Aorta (tissue), 5 donors: ENCODE data around the gene SLC31A1. TPM values are rescaled to one million over a fixed set of nuclear protein-coding genes. Genes with fewer than 3 reads are reported as not detected.

ENCODE experiments used
- ATAC-seq: fragments of 200-7000 bp; cut with Tn5 transposase; one replicate; pipeline ENCODE4 v1.9.1; 2022; ENCODE audit warnings: moderate library complexity; ENCODE audit not compliant: low FRiP score
- DNase-seq, 2 donors: peaks; one replicate each; pipeline ENCODE4 v3.0.0-alpha.2; 2020
- H3K27ac ChIP-seq, 2 donors: one replicate each; pipeline ENCODE4 v1.5.1; 2013; ENCODE audit warnings: low read length in 2 of 2, mild to moderate bottlenecking in 2 of 2, moderate library complexity in 2 of 2, control low read depth in 1 of 2, inconsistent platforms in 1 of 2, low read depth in 1 of 2
- H3K27me3 ChIP-seq, 2 donors: one replicate each; pipeline ENCODE4 v1.6.1; 2013; ENCODE audit warnings: control low read depth in 1 of 2, low read length in 1 of 2, mild to moderate bottlenecking in 1 of 2, moderate library complexity in 1 of 2; ENCODE audit not compliant: insufficient read depth in 2 of 2, control insufficient read depth in 1 of 2
- H3K36me3 ChIP-seq, 2 donors: one replicate each; pipeline ENCODE4 v1.6.1; 2013; ENCODE audit warnings: control low read depth in 1 of 2, low read length in 1 of 2, mild to moderate bottlenecking in 1 of 2; ENCODE audit not compliant: insufficient read depth in 2 of 2, control insufficient read depth in 1 of 2
- H3K4me1 ChIP-seq, 2 donors: one replicate each; pipeline ENCODE4 v1.6.1; 2013; ENCODE audit warnings: low read length in 2 of 2, control low read depth in 1 of 2, mild to moderate bottlenecking in 1 of 2, moderate library complexity in 1 of 2; ENCODE audit not compliant: insufficient read depth in 2 of 2, control insufficient read depth in 1 of 2
- H3K4me3 ChIP-seq, 2 donors: one replicate each; pipeline ENCODE4 v1.5.1; 2013; ENCODE audit warnings: low read length in 2 of 2, control low read depth in 1 of 2, mild to moderate bottlenecking in 1 of 2
- H3K9me3 ChIP-seq: one replicate; pipeline ENCODE4 v1.6.1; 2013; ENCODE audit warnings: mild to moderate bottlenecking, low read length; ENCODE audit not compliant: control insufficient read depth
- WGBS, 2 donors: extraction: QIAGEN DNeasy Blood & Tissue Kit; methylation state at CpG; one replicate each; pipeline ENCODE4 v1.1.7; 2013; 5-methylcytosine and 5-hydroxymethylcytosine counted together
- intact Hi-C, 2 donors: fragments of 100-400 bp; cut with DNase I; formaldehyde crosslinking; loops; one replicate each; pipeline versions ENCODE4 v1.14.2 to v1.15.0; 2022
- polyA plus RNA-seq, 2 donors: library from polyadenylated mRNA; stranded (reverse); fragments of 200-250 nt; gene quantifications; one replicate each; pipeline ENCODE4 v1.2.3, GENCODE V29; 2013
- total RNA-seq, 2 donors: library from RNA; stranded (reverse); fragmentation: NEBNext Ultra II Directional; extraction: Animal tissue kit (Norgen Biotek cat#: 25700); gene quantifications; one replicate each; pipeline ENCODE4 v1.2.1, GENCODE V29; 2021
- donor health status: healthy with polysubstance abuse.
- donor health status: Bipolar disorder and iron deficiency.
- donor health status: DM: no; HTN: no; CAD: no.
- donor health status: DM: no; HTN: no; CAD: no.
- donor health status: DM: yes; HTN: yes; CAD: no.

The SLC31A1 gene
- total and polyA plus RNA-seq, 4 donors = 6.0 to 17.1 (median 13.0) TPM

DNA sequence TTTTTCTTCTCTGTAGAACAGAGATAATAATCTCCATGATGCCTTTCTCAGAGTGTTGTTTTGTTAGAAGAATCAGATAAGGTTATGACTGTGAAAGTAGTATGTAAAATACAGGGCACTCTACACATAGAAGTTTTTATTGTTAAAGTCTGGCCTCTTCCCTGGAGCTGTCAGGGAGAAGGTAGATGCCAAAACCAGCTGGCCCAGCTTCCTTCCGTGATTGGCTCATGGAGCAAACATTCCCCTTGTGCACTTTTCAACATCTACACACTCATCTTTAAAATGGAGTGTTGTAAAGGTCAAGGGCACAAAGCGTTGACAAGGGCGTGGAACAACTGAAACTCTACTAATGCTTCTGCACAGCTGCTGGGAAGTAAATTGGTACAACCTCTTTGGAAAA is 89.2 kb downstream of the SLC31A1 start:
- Histone ChIP-seq H3K4me1 (no peaks in the 10 kb centered on the region), H3K27me3 (no peaks in the 10 kb centered on the region), H3K27ac (no peak overlapping the region), H3K4me3 (no peak overlapping the region), H3K9me3 (no peaks in the 10 kb centered on the region), H3K36me3 (no peaks in the 10 kb centered on the region)
- ATAC-seq = no peak
- WGBS, 2 donors = 53% methylated on average over 3 of the region's 3 CpGs
- intact Hi-C loops = loop anchor here in 1 of 2 donors (10.0 kb wide), 1 partner anchor 64 kb away; the partner anchor contains the start of gene HDHD3
- no peak for DNase-seq

DNA sequence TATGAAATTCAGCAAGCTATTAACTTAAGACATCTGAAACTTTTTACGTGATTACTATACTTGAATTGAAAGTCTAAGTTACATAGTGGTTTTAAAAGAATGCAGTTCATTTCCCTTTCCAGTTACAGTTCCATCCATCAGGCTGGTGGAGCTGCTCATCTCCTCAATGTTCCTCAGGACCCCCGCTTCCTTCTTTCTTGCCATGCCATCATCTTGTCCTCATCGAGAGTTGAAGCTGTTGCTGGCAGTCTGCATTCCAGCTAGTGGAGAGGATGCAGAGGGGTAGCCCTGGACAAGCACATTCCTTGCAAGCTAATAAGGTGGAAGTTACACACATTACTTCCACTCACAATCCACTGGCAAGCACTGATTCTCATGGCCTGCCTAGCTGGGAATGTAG is 90.6 kb downstream of the SLC31A1 start:
- intact Hi-C loops = loop anchor here in 1 of 2 donors (10.0 kb wide), 1 partner anchor 63 kb away; the partner anchor contains the start of gene HDHD3
- Histone ChIP-seq H3K36me3 (no peaks in the 10 kb centered on the region), H3K4me1 (peaks cover 0 to 2% of the 10 kb centered on the region in 2 donors), H3K27ac (no peak overlapping the region), H3K27me3 (no peaks in the 10 kb centered on the region), H3K4me3 (no peak overlapping the region), H3K9me3 (no peaks in the 10 kb centered on the region)
- WGBS, 2 donors = 66 to 68% methylated on average over 3 of the region's 3 CpGs
- DNase-seq (no peak), ATAC-seq (no peak)

DNA sequence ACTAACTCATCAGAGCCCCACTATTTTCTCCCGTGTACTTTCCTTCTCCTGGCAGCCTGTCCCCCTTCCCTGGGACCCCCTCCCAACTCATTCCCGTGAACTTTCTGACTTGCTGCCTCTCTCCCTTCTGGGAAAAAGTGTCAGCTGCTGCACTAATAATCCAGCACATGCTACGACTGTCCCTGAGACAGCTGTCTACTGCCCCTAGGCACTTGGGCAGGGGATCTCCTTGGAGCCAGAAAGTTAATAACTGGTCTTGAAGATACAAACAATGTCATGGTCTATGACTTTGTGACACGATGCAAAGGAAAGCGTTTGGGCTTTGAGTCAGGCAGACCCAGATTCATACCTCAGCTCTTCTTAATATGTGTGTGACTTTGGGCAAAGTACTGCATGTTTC is 91.9 kb downstream of the SLC31A1 start:
- DNase-seq (no peak), ATAC-seq (no peak)
- intact Hi-C loops = loop anchor here in 1 of 2 donors (10.0 kb wide), 1 partner anchor 62 kb away; the partner anchor contains the start of gene HDHD3
- Histone ChIP-seq H3K27me3 (no peaks in the 10 kb centered on the region), H3K4me1 (peaks cover 0 to 2% of the 10 kb centered on the region in 2 donors), H3K27ac (no peak overlapping the region), H3K9me3 (no peaks in the 10 kb centered on the region), H3K36me3 (no peaks in the 10 kb centered on the region), H3K4me3 (no peak overlapping the region)
- WGBS, 2 donors = 63 to 77% methylated on average over 5 of the region's 5 CpGs

Other genes starting within 250 kb of the SLC31A1 start
- gene ZNF883, start 209.4 kb upstream of the SLC31A1 start, total RNA-seq = 1 to 10 TPM; 1.5 to 2.1 TPM
- 1 to 10 TPM; 1.0 to 1.9 TPM for gene ZNF883, start 209.4 kb upstream of the SLC31A1 start, polyA plus RNA-seq
- 1 to 10 TPM; 4.5 to 6.8 TPM for gene ZFP37, start 164.8 kb upstream of the SLC31A1 start, total RNA-seq
- gene ZFP37, start 164.8 kb upstream of the SLC31A1 start, polyA plus RNA-seq = 1 to 10 TPM in 1 of 2 donors, under 1 TPM in 1; 0.75 to 2.0 TPM
- 10 to 100 TPM; 13.2 to 14.0 TPM for gene SLC31A2, start 70.5 kb upstream of the SLC31A1 start, total RNA-seq
- 10 to 100 TPM in 1 of 2 donors, 1 to 10 TPM in 1; 3.1 to 11.0 TPM for gene SLC31A2, start 70.5 kb upstream of the SLC31A1 start, polyA plus RNA-seq
- gene FKBP15, start 267 bp upstream of the SLC31A1 start, total RNA-seq = 10 to 100 TPM; 26.4 to 48.3 TPM
- 10 to 100 TPM in 1 of 2 donors, 1 to 10 TPM in 1; 8.4 to 13.9 TPM for gene FKBP15, start 267 bp upstream of the SLC31A1 start, polyA plus RNA-seq
- 10 to 100 TPM; 23.1 to 23.8 TPM for gene CDC26, start 54.0 kb downstream of the SLC31A1 start, total RNA-seq
- gene CDC26, start 54.0 kb downstream of the SLC31A1 start, polyA plus RNA-seq = 100 to 1,000 TPM in 1 of 2 donors, 10 to 100 TPM in 1; 42.1 to 134 TPM
- gene PRPF4, start 54.1 kb downstream of the SLC31A1 start, total RNA-seq = 10 to 100 TPM; 12.8 to 12.9 TPM
- gene PRPF4, start 54.1 kb downstream of the SLC31A1 start, polyA plus RNA-seq = 10 to 100 TPM in 1 of 2 donors, 1 to 10 TPM in 1; 8.4 to 12.0 TPM
- not detected for gene RNF183, start 81.8 kb downstream of the SLC31A1 start, total RNA-seq
- not detected for gene RNF183, start 81.8 kb downstream of the SLC31A1 start, polyA plus RNA-seq
- 1 to 10 TPM; 1.1 to 2.1 TPM for gene WDR31, start 118.7 kb downstream of the SLC31A1 start, total RNA-seq
- 1 to 10 TPM in 1 of 2 donors, under 1 TPM in 1; 0.54 to 1.1 TPM for gene WDR31, start 118.7 kb downstream of the SLC31A1 start, polyA plus RNA-seq
- under 1 TPM; 0.19 to 0.48 TPM for gene BSPRY, start 128.0 kb downstream of the SLC31A1 start, total RNA-seq
- gene BSPRY, start 128.0 kb downstream of the SLC31A1 start, polyA plus RNA-seq = 1 to 10 TPM in 1 of 2 donors, under 1 TPM in 1; 0.18 to 2.6 TPM
- 10 to 100 TPM in 1 of 2 donors, 1 to 10 TPM in 1; 8.2 to 13.5 TPM for gene HDHD3, start 155.4 kb downstream of the SLC31A1 start, total RNA-seq
- 10 to 100 TPM; 21.7 to 23.7 TPM for gene HDHD3, start 155.4 kb downstream of the SLC31A1 start, polyA plus RNA-seq
- gene ALAD, start 179.7 kb downstream of the SLC31A1 start, total RNA-seq = 10 to 100 TPM; 26.3 to 40.8 TPM
- gene ALAD, start 179.7 kb downstream of the SLC31A1 start, polyA plus RNA-seq = 10 to 100 TPM; 42.9 to 54.6 TPM
- gene POLE3, start 189.1 kb downstream of the SLC31A1 start, total RNA-seq = 10 to 100 TPM; 23.1 to 25.2 TPM
- 10 to 100 TPM; 26.1 to 35.2 TPM for gene POLE3, start 189.1 kb downstream of the SLC31A1 start, polyA plus RNA-seq
- under 1 TPM in 1 of 2 donors, not detected in 1; 0.18 TPM for gene C9orf43, start 189.2 kb downstream of the SLC31A1 start, total RNA-seq
- gene C9orf43, start 189.2 kb downstream of the SLC31A1 start, polyA plus RNA-seq = not detected
- 100 to 1,000 TPM; 157 to 161 TPM for gene RGS3, start 242.2 kb downstream of the SLC31A1 start, total RNA-seq
- 100 to 1,000 TPM in 1 of 2 donors, 10 to 100 TPM in 1; 74.3 to 142 TPM for gene RGS3, start 242.2 kb downstream of the SLC31A1 start, polyA plus RNA-seq